ENCODE data around the gene JAG1.

- TF ChIP-seq ESRRA (IDR thresholded peaks at IDR 0.05; ENCODE audit: borderline replicate concordance, low read depth): no peak
- TF ChIP-seq POLR2A (conservative IDR thresholded peaks at IDR 0.05): no peak
- TF ChIP-seq, protein P1, sequence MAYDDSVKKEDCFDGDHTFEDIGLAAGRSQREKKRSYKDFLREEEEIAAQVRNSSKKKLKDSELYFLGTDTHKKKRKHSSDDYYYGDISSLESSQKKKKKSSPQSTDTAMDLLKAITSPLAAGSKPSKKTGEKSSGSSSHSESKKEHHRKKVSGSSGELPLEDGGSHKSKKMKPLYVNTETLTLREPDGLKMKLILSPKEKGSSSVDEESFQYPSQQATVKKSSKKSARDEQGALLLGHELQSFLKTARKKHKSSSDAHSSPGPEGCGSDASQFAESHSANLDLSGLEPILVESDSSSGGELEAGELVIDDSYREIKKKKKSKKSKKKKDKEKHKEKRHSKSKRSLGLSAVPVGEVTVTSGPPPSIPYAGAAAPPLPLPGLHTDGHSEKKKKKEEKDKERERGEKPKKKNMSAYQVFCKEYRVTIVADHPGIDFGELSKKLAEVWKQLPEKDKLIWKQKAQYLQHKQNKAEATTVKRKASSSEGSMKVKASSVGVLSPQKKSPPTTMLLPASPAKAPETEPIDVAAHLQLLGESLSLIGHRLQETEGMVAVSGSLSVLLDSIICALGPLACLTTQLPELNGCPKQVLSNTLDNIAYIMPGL (CRISPR knock-in tag; IDR thresholded peaks at IDR 0.05): no peak
- TF ChIP-seq CXXC5 (CRISPR knock-in tag; IDR thresholded peaks at IDR 0.05): no peak
- TF ChIP-seq, protein P2, sequence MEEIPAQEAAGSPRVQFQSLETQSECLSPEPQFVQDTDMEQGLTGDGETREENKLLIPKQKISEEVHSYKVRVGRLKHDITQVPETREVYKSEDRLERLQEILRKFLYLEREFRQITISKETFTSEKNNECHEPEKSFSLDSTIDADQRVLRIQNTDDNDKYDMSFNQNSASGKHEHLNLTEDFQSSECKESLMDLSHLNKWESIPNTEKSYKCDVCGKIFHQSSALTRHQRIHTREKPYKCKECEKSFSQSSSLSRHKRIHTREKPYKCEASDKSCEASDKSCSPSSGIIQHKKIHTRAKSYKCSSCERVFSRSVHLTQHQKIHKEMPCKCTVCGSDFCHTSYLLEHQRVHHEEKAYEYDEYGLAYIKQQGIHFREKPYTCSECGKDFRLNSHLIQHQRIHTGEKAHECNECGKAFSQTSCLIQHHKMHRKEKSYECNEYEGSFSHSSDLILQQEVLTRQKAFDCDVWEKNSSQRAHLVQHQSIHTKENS (CRISPR knock-in tag; IDR thresholded peaks at IDR 0.05): no peak
- TF ChIP-seq ETS1 (conservative IDR thresholded peaks at IDR 0.05; ENCODE audit: control insufficient read depth, low read depth, low read length): no peak
- TF ChIP-seq, protein P3, sequence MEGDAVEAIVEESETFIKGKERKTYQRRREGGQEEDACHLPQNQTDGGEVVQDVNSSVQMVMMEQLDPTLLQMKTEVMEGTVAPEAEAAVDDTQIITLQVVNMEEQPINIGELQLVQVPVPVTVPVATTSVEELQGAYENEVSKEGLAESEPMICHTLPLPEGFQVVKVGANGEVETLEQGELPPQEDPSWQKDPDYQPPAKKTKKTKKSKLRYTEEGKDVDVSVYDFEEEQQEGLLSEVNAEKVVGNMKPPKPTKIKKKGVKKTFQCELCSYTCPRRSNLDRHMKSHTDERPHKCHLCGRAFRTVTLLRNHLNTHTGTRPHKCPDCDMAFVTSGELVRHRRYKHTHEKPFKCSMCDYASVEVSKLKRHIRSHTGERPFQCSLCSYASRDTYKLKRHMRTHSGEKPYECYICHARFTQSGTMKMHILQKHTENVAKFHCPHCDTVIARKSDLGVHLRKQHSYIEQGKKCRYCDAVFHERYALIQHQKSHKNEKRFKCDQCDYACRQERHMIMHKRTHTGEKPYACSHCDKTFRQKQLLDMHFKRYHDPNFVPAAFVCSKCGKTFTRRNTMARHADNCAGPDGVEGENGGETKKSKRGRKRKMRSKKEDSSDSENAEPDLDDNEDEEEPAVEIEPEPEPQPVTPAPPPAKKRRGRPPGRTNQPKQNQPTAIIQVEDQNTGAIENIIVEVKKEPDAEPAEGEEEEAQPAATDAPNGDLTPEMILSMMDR (IDR thresholded peaks at IDR 0.05 in 2 of 3, conservative IDR thresholded peaks at IDR 0.05 in 1 of 3; ENCODE audit: insufficient read depth in 2 of 3, low read depth in 1 of 3, low read length in 3 of 3): no peak
- TF ChIP-seq YY1 (IDR thresholded peaks at IDR 0.05; ENCODE audit: borderline replicate concordance in 1 of 3, control insufficient read depth in 1 of 3, extremely low read depth in 1 of 3, insufficient read depth in 3 of 3, insufficient read length in 1 of 3, insufficient replicate concordance in 2 of 3, low read depth in 1 of 3, low read length in 2 of 3): no peak
- TF ChIP-seq KDM1A (IDR thresholded peaks at IDR 0.05): no peak
- TF ChIP-seq ZNF384 (IDR thresholded peaks at IDR 0.05; ENCODE audit: low read depth, low read length): no peak
These were observed 39.6 kb downstream of the JAG1 start for GRCh38 chr20:10634211-10634610.

Measured in K562 (cell line).